Liver (tissue), 3 donors: ENCODE results near the gene FAM47C.
"Not testable (repeated sequence)": the region's sequence is repeated elsewhere in the genome, so short reads cannot be mapped to it uniquely, and the experiment has no call there.

Experiments
- RXRA ChIP-seq, 2 donors: IDR thresholded peaks; 2 replicates each; pipeline ENCODE4 v1.6.1; 2017 to 2018; ENCODE audit warnings: antibody characterized with exemption in 2 of 2, mild to moderate bottlenecking in 1 of 2
- TAF1 ChIP-seq: conservative IDR thresholded peaks from 2 replicates; pipeline ENCODE4 v1.6.1; 2016; ENCODE audit warnings: antibody characterized with exemption, mild to moderate bottlenecking
- YY1 ChIP-seq: IDR thresholded peaks from 2 replicates; pipeline ENCODE4 v1.6.1; 2016; ENCODE audit warnings: antibody characterized with exemption, mild to moderate bottlenecking
- TF ChIP-seq, protein P1 (sequence below): fragments of 150-350 bp; IDR thresholded peaks from 2 replicates; pipeline ENCODE4 v1.5.1; 2017; ENCODE audit warnings: improper control_type of control experiment, low read depth, low read length; ENCODE audit not compliant: missing input control
- TF ChIP-seq, protein P2 (sequence below): IDR thresholded peaks from 2 replicates; pipeline ENCODE4 v1.6.1; 2016; ENCODE audit warnings: antibody characterized with exemption
- TF ChIP-seq, protein P3 (sequence below): IDR thresholded peaks from 2 replicates; pipeline ENCODE4 v1.6.1; 2016; ENCODE audit warnings: antibody characterized with exemption, mild to moderate bottlenecking
- donor health status: healthy.
- donor health status: healthy.

GRCh38 chrX:37057572-37057971, 49.4 kb downstream of the FAM47C start:
- not testable (repeated sequence) for TF ChIP-seq TAF1; RXRA (IDR thresholded peaks at IDR 0.05); YY1
- TF ChIP-seq, protein P1, sequence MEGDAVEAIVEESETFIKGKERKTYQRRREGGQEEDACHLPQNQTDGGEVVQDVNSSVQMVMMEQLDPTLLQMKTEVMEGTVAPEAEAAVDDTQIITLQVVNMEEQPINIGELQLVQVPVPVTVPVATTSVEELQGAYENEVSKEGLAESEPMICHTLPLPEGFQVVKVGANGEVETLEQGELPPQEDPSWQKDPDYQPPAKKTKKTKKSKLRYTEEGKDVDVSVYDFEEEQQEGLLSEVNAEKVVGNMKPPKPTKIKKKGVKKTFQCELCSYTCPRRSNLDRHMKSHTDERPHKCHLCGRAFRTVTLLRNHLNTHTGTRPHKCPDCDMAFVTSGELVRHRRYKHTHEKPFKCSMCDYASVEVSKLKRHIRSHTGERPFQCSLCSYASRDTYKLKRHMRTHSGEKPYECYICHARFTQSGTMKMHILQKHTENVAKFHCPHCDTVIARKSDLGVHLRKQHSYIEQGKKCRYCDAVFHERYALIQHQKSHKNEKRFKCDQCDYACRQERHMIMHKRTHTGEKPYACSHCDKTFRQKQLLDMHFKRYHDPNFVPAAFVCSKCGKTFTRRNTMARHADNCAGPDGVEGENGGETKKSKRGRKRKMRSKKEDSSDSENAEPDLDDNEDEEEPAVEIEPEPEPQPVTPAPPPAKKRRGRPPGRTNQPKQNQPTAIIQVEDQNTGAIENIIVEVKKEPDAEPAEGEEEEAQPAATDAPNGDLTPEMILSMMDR: not testable (repeated sequence)
- TF ChIP-seq, protein P2, sequence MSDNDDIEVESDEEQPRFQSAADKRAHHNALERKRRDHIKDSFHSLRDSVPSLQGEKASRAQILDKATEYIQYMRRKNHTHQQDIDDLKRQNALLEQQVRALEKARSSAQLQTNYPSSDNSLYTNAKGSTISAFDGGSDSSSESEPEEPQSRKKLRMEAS: not testable (repeated sequence)
- TF ChIP-seq, protein P3, sequence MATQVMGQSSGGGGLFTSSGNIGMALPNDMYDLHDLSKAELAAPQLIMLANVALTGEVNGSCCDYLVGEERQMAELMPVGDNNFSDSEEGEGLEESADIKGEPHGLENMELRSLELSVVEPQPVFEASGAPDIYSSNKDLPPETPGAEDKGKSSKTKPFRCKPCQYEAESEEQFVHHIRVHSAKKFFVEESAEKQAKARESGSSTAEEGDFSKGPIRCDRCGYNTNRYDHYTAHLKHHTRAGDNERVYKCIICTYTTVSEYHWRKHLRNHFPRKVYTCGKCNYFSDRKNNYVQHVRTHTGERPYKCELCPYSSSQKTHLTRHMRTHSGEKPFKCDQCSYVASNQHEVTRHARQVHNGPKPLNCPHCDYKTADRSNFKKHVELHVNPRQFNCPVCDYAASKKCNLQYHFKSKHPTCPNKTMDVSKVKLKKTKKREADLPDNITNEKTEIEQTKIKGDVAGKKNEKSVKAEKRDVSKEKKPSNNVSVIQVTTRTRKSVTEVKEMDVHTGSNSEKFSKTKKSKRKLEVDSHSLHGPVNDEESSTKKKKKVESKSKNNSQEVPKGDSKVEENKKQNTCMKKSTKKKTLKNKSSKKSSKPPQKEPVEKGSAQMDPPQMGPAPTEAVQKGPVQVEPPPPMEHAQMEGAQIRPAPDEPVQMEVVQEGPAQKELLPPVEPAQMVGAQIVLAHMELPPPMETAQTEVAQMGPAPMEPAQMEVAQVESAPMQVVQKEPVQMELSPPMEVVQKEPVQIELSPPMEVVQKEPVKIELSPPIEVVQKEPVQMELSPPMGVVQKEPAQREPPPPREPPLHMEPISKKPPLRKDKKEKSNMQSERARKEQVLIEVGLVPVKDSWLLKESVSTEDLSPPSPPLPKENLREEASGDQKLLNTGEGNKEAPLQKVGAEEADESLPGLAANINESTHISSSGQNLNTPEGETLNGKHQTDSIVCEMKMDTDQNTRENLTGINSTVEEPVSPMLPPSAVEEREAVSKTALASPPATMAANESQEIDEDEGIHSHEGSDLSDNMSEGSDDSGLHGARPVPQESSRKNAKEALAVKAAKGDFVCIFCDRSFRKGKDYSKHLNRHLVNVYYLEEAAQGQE: not testable (repeated sequence)
